ENCODE data around the gene B4GALT5. TPM values are rescaled to one million over a fixed set of nuclear protein-coding genes. Genes with fewer than 3 reads are reported as not detected.
"Not testable (repeated sequence)": the region's sequence is repeated elsewhere in the genome, so short reads cannot be mapped to it uniquely, and the experiment has no call there.

Gene B4GALT5, protein sequence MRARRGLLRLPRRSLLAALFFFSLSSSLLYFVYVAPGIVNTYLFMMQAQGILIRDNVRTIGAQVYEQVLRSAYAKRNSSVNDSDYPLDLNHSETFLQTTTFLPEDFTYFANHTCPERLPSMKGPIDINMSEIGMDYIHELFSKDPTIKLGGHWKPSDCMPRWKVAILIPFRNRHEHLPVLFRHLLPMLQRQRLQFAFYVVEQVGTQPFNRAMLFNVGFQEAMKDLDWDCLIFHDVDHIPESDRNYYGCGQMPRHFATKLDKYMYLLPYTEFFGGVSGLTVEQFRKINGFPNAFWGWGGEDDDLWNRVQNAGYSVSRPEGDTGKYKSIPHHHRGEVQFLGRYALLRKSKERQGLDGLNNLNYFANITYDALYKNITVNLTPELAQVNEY
- total RNA-seq = 35.8 and 37.3 TPM in 2 replicates
- 28.1 TPM for polyA plus RNA-seq (2012)

DNA sequence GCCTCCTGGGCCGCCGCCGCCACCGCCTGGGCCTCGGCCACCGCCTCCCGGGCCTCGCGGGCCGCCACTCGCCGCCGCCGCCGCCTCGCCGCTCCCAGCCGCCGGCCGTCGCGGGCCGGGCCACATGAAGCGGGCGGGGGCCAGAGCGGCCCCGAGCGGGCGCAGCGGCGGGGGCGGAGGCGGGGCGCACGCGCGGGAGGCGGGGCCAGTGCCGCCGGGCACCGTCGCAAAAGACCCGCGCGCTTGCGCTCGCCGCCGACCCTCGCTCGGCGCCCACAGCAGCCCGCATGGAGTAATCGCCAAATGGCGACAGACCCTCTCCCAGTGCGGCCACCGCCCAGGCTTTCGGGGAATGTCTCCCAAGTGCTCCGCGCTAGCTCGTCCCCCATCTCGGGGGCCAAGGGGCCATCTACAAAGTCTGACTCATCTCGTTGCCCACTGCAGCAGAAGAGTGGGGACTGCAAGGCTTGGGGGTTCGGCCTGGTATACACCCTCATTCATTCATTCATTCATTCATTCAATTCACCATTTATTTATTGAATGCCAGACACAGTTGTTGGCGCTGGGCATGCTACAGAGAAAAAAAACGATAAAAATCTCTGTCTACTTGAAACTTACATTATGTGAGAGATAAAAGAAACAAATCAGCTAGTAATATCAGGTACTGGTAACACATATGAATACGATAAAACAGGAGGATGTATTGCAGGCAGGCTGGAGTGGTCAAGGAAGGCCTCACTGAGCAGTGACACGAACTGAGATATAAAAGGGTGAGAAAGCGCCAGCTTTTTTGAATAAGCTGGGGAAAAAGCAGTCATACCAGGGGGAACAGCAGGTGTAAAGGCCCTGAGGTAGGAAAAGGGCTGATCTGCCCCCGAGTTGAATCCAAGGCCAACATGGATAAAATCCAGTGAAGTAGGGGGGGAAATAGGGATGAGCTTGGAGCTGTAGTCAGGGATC is at the start of gene B4GALT5:
Gene B4GALT5 (minus strand): TSS at position 126 of the 960 bp plus-strand sequence. CDS start 188 bp downstream, outside the sequence.
- DNase-seq (ENCODE audit: low read depth) = peak; percentile 87

DNA sequence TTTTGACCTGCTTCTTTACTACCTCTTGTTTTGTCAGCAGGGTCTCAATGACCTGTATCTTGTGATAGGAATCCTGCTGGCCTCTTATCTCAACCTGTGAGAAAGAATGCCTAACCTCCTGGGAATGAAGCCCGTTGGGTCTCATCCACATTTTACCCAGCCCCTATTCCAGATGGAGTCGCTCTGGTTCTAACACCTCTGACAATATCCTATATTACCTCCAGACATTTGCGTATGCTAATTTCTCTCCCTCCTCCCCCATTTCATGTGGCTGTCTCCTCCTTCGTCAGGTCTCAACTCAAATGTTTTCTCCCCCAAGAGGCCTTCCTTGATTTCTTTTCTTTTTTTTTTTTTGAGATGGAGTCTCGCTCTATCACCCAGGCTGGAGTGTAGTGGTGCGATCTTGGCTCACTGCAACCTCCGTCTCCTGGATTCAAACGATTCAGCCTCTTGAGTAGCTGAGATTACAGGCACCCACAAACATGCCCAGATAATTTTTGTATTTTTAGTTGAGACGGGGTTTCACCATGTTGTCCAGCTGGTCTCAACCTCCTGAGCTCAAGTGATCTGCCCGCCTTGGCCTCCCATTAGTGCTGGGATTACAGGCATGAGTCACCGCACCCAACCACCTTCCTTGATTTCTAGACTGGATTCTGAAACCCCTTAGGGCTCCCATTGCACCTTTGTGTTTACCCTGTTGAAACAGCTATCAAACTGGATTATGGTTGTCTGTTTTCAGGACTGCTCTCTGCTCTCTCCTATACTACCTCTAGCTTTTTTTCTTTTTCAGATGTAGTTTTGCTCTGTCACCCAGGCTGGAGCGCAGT is 49.5 kb upstream of the B4GALT5 start:
- no peak for DNase-seq (ENCODE audit: low read depth)

DNA sequence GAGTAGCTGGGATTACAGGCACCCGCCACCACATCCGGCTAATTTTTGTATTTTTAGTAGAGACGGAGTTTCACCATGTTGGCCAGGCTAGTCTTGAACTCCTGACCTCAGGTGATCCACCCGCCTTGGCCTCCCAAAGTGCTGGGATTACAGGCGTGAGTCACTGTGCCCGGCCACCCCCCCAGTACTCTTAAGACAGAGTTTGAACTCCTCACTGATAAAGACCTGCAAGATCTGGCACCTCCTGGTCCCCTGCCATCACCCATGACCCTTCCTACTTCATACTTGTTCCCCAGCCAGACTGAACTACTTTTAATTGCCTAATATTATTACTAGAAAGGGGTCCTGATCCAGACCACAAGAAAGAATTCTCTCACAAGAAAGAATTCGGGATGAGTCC is 48.2 kb upstream of the B4GALT5 start:
- not testable (repeated sequence) for DNase-seq (ENCODE audit: low read depth)

DNA sequence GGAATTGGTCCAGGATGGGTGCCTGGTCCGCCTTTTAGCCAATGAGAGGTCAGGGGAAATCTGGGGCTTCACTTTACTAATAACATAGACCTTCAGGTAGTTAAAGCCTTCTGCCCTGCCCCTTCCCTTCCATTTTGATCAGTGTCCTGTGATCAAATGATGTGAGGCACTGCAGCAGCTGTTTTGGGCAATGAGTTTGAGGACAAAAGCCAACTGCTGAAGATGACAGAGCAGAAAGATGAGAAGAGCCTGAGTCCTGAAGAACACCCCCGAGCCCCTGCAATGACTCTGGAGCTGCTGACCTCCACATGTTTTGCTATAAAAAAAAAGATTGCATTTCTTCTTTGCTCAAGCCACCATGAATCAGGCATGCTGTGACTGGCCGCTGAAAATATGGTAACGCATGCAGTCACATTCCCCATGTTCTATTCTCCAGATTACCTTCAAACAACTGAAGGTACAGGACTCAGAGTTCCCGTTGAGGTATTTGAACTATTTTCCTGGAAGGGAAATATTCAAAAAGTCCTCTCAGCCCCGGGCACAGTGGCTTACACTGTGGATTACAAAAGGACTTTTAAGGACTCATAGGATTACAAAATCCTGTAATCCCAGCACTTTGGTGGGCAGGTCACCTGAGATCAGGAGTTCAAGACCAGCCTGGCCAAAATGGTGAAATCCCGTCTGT is 45.7 kb upstream of the B4GALT5 start:
- no peak for DNase-seq (ENCODE audit: low read depth)

DNA sequence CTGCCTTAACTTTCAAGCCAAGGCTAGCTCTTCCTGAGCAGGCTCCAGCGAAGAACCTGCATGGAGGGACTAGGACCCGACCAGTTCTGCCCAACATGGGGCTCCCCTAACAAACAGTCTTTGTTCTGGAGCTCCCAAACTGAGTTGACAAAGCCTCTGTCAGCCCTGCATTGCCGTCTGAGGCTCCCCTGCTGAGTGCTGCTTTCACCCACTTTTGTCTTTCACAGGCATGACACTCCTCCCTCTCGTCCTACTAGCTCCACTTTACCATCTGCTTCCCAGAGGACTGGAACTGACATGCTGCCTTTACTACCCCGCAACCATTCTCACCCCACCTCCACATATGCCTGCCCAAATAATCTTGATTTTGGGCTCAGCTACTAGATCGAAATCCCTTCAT is 45.1 kb upstream of the B4GALT5 start:
- no peak for DNase-seq (ENCODE audit: low read depth)

DNA sequence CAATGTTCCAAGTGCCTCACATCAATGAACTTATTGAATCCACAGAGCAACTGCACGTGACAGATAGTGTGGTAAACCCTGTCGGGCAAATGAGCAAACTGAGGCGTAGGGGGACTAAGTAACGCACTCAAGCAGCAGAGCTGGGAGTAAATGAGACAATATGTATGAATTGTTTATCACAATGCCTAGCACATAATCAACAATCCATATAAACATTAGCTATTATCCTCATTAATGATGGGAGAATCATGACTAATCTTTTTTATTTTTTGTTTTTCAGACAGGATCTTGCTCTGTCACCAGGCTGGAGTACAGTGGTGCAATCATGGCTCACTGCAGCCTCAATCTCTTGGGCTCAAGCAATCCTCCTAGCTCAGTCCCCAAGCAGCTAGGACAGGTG is 43.9 kb upstream of the B4GALT5 start:
- DNase-seq (ENCODE audit: low read depth) = no peak

DNA sequence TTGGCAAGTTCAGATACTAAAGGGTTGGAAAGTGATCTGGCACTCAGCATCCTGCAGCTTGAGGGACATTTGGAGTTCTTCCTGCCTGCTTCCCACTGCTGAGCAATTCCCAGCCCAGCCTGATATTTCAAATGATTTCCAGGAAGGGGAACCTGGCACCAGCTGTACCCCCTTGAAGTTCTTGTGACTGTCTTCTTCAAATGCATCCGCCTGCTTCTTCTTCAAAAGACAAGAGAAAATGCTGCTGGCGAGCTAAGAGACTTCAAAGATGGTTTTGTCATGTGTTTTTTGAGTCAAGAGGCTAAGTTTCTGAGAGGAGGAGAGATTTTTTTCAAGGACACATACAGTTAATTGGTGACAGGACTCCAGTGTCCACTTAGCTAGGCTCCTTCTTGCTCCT is 42.6 kb upstream of the B4GALT5 start:
- DNase-seq (ENCODE audit: low read depth) = no peak

DNA sequence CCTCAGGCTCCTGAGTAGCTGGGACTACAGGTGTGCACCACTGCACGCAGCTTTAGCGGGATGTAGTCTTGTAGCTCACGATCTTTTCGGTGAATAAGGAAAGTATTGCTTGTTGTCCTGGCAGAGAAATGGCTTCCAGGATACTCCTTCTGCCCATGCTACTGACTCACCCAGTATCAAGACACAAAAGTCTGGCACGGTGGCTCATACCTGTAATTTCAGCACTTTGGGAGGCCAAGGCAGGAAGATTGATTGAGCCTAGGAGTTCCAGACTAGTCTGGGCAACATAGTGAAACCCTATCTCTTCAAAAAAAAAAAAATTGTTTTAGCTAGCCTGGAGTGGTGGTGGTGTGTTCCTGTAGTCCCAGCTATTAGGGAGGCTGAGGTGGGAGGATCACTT is 40.9 kb upstream of the B4GALT5 start:
- DNase-seq (ENCODE audit: low read depth) = no peak

DNA sequence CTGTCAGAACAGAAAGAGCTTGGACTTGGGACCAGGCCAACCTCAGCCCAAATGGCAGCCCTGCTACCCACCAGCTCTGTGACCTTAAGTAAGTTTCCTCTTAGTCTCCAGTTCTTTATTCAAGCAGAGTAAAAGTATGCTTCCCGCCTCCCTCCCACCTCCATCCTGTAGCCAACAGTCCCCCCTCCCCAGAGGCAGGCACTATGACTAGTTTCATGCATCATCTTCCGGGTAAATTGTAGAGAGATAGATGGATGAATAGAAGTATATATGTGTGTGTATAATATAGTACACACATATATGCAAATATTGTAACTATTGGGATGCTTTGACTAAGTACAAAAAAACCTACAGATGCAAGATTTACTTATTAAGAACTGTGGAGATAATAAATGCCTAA is 39.5 kb upstream of the B4GALT5 start:
- no peak for DNase-seq (ENCODE audit: low read depth)

DNA sequence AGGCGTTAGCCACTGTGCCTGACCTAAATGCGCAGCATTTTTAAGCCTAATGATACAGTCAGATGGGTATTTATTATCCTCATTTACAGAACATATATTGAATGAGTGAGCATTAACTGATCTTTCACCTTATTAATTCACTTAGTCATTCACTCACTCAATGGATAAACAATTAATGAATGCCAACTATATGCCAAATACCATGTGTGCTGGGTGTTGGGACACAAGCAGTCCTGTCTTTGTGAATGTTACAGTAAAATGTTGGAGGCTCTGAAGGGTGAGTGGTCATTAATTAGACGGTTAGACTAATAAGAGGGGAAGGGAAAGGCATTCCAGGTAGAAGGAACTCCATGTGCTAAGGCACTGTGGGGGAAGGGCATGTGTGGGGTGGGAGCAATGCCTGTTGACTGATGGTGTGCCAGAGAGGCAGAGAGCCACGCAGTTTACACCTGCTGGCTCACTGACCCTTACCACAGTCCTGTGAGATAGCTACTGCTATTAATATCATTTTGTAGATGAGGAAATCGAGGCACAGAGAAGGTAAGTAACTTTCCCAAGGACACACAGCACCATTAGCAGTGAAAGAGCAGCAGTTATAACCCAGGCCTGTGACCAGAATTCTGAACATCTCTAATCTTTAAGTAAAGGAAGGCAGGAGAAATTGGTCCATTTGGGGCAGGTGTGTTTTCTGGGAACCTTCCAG is 38.7 kb upstream of the B4GALT5 start:
- peak; percentile 39 for DNase-seq (ENCODE audit: low read depth)

DNA sequence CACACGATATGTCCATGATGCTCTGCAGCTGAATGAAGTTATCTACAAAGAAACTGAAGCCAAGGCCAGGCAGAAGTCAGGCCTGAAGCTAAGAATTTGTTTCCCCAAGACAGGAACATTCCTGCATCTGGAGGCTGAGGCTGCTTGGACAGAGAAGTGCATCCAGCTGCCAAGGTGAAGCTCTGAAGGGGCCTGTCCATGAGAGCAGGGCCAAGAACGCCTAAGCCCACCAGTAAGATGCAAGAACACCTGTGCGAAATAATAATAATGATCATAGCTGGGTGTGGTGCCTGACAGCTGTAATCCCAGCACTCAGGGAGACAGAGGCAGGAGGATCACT is 37.7 kb upstream of the B4GALT5 start:
- DNase-seq (ENCODE audit: low read depth) = no peak

DNA sequence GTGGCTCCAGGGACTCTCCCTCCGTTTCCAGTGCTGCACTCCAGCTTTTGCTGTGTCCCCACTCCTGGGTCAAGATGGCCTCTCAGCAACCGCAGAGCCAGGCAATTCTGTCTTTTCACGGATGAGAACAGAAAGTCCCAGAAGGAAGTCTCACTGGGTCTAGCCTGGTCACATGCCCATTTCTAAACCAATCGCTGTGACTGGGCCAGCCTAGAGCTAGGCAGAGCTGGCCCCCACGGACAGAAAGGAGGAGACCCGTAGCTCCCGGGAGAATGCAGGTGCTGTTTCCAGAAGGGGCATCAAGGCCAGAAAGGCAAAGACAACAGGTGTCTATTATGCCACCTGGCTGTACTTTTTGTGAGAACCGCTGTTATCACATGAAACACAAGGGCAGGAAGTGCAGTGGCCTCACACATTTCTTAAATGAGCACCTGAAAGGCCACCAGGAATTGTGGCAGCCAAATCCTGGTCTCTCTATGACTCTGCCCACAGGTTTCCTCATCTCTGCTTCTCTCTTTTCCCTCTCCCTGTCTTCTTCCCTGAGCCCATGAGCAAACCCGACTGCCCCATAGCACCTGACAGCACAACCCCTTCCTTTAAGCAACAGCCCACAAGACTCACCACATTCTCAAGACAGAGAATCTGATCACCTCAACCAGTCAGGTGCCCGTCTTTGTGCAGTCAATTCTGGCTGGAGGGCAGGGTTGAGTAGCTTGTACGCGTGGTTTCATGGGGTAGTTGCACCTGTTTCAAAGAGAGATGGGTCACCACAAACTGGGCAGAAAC is 37.1 kb upstream of the B4GALT5 start:
- DNase-seq (ENCODE audit: low read depth) = peak; percentile 79

DNA sequence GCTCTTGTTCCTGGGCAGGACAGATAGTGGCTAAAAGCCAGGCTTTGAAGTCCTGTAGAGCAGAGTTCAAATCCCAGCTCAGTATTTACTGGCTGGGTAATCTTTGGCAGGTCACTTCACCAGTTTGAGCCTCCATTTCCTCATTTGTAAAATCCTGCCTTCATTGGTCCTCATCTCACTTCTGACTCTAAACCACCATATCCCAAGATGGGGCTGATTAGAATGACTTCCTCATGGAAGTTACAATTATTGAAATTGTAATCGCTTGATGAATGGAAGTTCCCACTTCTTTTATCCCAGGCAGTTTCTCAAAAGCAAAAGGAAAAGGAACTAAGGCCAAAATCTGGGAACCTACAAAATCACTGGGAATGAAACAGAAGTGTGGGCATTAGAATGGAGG is 35.9 kb upstream of the B4GALT5 start:
- DNase-seq (ENCODE audit: low read depth) = no peak

DNA sequence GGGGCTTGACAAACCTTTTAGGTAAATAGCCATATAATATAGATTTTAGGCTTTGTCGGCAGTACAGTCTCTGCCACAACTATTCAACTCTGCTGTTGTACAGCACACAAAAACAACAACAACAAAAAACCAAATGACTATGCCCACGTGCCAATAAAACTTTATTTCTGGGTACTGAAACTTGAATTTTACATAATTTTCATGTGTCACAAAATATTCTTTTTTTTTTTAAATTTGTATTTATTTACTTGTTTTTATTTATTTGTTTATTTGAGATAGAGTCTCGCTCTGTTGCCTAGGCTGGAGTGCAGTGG is 34.8 kb upstream of the B4GALT5 start:
- DNase-seq (ENCODE audit: low read depth) = no peak

DNA sequence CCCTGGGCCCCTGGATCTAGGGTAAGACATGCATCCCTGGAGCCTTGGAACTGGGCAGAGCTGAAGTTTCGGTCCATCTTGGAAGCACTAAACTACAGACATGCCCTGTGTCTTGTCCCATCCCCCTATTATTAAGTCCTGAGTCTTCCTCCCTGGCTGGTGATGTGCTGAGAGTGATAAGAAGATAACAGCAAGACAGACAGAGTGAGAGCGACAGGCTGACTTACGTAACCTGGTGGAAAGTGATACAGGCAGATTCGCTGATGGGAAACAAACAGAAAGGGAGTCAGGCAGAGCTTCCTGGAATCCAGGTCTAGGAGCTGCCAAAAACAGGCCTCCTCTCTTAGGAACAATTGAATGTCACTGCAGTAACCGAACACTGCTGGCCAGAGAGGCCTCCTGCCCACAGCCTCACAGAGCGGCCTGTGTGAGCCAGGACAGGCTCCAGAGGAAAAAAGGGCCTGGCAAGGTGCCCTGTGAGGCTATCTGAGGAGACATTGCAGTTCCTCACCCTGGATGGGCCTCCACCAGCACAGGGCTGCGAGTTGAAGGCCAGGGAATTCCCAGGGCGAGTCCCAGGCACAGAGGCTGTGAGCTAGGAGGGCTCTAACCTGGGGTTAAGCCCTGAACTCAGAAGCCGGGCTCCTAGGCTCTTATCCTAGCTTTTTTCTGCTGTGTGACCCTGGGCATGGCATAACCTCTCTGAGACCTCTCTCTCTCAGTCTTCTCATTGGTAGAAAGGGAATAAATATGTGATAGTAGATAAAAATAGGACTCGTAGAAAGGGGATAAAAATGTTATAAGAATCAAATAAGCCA is 34.2 kb upstream of the B4GALT5 start:
- DNase-seq (ENCODE audit: low read depth) = peak; percentile 88

DNA sequence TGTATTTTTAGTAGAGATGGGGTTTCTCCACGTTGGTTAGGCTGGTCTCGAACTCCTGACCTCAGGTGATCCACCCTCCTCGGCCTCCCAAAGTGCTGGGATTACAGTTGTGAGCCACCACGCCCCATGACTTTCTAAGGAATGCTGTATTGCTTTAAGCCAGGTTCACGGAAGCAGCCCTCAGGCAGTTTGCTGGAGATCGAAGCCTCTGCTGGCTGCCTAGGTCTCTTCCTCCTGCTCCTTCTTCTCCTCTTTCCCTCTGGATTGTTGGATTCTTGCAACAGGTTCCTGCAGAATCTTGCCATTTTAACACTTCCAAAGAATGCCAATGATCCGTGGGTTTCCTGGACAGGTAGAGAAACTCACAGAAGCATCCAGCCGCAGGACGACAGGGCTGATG is 29.3 kb upstream of the B4GALT5 start:
- DNase-seq (ENCODE audit: low read depth) = no peak

DNA sequence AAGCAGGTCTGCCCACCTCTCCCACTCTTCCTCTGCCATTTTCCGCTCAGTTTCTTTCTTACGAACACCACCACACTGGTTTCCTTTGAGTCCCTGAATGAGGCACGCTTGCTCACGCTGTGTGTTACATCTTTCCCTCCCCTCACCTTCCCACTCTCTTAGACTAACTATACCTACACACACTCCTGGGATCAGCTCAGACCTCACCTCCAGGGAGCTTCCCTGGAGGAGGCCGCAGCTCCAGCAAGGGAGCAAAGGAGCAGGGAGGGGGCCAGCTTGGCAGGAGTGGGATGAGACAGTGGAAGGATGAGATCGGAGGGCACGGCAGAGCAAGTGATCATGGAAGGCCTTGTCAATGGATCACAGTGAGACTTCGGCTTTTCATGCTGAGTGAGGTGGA is 28.3 kb upstream of the B4GALT5 start:
- DNase-seq (ENCODE audit: low read depth) = no peak

DNA sequence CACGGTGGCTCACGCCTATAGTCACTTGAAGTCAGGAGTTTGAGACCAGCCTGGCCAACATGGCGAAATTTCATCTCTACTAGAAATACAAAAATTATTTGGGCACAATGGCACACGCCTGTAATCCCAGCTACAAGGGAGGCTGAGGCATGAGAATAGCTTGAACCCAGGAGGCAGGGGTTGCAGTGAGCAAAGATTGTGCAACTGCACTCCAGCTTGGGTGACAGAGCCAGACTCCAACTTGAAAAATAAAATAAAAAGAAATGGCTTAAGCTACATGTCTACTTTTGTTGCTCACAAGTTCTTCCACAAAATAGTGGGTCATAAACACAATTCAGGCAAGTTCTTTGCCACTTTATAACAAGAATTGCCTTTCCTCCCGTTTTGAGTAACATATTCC is 27.1 kb upstream of the B4GALT5 start:
- no peak for DNase-seq (ENCODE audit: low read depth)

DNA sequence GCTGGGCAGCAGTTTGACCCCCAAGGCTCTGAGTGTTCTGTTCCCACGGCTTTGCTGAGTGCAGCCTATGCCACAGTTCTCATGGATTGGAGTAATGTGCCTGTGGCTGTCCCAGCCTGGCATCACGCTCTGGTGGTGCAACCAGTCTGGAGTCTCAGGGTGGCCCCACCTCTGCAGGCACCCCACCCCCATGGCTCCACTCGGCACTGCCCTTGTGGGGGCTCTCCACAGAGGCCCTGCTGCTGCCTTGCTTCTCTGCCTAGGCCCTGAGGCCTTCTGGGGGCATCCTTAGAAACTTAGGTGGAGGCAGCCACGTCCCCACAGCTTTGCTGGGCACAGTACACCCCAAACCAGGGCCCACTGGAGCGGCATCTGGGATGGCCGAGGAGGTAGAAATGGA is 25.4 kb upstream of the B4GALT5 start:
- DNase-seq (ENCODE audit: low read depth) = no peak

All from myocyte (in vitro differentiated cells).